ENCODE measurements around the gene DERL3. TPM values are rescaled to one million over a fixed set of nuclear protein-coding genes. Genes with fewer than 3 reads are reported as not detected.

DERL3 gene
- total and polyA plus RNA-seq, 2 of the 13 experiments (the other 11 are each of a cell fraction or from before 2014, with no cell fraction given), result not detected

DNA sequence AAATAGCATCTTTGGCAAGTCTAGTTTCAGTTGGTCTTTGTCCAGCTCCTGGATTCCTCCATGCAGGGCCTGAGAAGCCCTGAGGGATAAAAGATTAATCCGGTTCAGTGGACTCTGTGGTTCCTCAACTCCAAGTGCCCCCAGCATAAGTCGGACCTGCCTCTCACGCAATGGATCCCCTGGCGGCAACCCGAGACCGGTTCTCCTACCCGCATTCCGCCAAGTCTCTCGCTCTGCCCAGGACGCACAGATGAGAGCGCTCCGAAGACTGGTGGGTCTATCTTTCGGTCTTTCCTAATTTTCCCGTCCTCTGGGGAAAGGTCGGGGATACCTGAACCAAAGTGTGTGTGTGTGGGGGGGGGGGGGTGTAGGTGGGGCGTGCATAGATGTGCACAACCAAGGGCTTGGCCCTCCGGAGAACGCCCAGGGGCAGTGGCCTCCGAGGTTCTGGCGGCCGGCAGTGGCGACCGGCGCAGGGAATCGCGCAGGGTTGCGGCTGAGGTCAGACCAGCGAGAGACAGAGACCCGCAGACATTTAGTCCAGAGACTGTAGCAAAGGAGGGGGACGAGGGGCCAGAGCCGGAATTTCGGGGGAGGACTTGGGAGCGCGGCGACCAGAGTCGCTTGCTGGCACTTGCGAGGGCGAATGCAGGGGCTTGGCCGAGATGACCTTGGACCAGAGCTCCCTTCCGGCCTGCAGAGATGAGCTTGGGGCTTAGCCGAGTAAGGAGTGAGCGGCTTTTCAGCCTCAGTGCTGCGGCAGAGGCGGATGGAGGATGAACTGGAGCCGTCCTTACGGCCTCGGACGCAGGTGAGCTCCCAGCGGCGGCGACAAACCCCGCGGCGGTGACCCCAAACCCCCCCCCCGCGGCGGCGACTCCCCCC, 18.2 kb upstream of the DERL3 start (continued):
- TF ChIP-seq TEF (CRISPR knock-in tag; IDR thresholded peaks at IDR 0.05) (no peak), ZNF329 (CRISPR knock-in tag; IDR thresholded peaks at IDR 0.05; ENCODE audit: low read depth) (no peak; the same call in 1 of the 2 replicates), ZNF790 (CRISPR knock-in tag; IDR thresholded peaks at IDR 0.05; ENCODE audit: borderline replicate concordance) (0 out of 2 replicates have a peak, but pooled peaks have one; percentile 17), DR1 (CRISPR knock-in tag; IDR thresholded peaks at IDR 0.05) (no peak), ZBTB7A (CRISPR knock-in tag; IDR thresholded peaks at IDR 0.05) (0 out of 2 replicates have a peak, but pooled peaks have one; percentile 49), PHF20 (CRISPR knock-in tag; IDR thresholded peaks at IDR 0.05) (no peak; the same call in 1 of the 2 replicates), ZNF335 (CRISPR knock-in tag; IDR thresholded peaks at IDR 0.05) (peak; percentile 77; the same call in 1 of the 2 replicates), KAT8 (CRISPR knock-in tag; IDR thresholded peaks at IDR 0.05) (peak; percentile 12; the same call in 1 of the 2 replicates), TCF7 (IDR thresholded peaks at IDR 0.05; ENCODE audit: low read depth) (no peak), ZNF207 (IDR thresholded peaks at IDR 0.05; ENCODE audit: borderline replicate concordance) (no peak), NFIB (CRISPR knock-in tag; IDR thresholded peaks at IDR 0.05; ENCODE audit: borderline replicate concordance) (no peak), ZNF143 (CRISPR knock-in tag; IDR thresholded peaks at IDR 0.05) (no peak), ZNF878 (CRISPR knock-in tag; IDR thresholded peaks at IDR 0.05) (peak; percentile 63; the same call in 1 of the 2 replicates), MAFF (IDR thresholded peaks at IDR 0.05; ENCODE audit: low read depth, low read length) (no peak), TFDP1 (CRISPR knock-in tag; IDR thresholded peaks at IDR 0.05; ENCODE audit: borderline replicate concordance) (0 out of 2 replicates have a peak, but pooled peaks have one; percentile 8), ZNF468 (CRISPR knock-in tag; IDR thresholded peaks at IDR 0.05) (0 out of 2 replicates have a peak, but pooled peaks have one; percentile 26), KLF9 (CRISPR knock-in tag; IDR thresholded peaks at IDR 0.05; ENCODE audit: low read depth) (no peak), ZNF530 (CRISPR knock-in tag; IDR thresholded peaks at IDR 0.05; ENCODE audit: low read depth) (no peak), SP4 (CRISPR knock-in tag; IDR thresholded peaks at IDR 0.05) (peak; percentile 72; the same call in 1 of the 2 replicates), ZNF235 (CRISPR knock-in tag; IDR thresholded peaks at IDR 0.05; ENCODE audit: borderline replicate concordance) (no peak), NRL (CRISPR knock-in tag; IDR thresholded peaks at IDR 0.05; ENCODE audit: borderline replicate concordance) (peak; percentile 77; the same call in 1 of the 2 replicates), HNRNPL (IDR thresholded peaks at IDR 0.05; ENCODE audit: low read depth, low read length) (0 out of 2 replicates have a peak, but pooled peaks have one; percentile 39), ZNF136 (CRISPR knock-in tag; IDR thresholded peaks at IDR 0.05; ENCODE audit: low read depth) (no peak), ZNF768 (CRISPR knock-in tag; IDR thresholded peaks at IDR 0.05) (no peak), ZBTB46 (CRISPR knock-in tag; IDR thresholded peaks at IDR 0.05; ENCODE audit: borderline replicate concordance) (0 out of 2 replicates have a peak, but pooled peaks have one; percentile 76), ZNF510 (CRISPR knock-in tag; IDR thresholded peaks at IDR 0.05; ENCODE audit: low read depth) (no peak), ELF1 (CRISPR knock-in tag; IDR thresholded peaks at IDR 0.05) (no peak), MED8 (CRISPR knock-in tag; IDR thresholded peaks at IDR 0.05; ENCODE audit: insufficient replicate concordance) (peak; percentile 53)
